ENCODE data around the gene UGCG. TPM values are rescaled to one million over a fixed set of nuclear protein-coding genes. Genes with fewer than 3 reads are reported as not detected.

Gene UGCG
- total and polyA plus RNA-seq, 2 of the 4 experiments (the other 2 are of a cell fraction), result 84.2 to 104 TPM

GRCh38 chr9:111878946-111879345 is 17.7 kb upstream of the UGCG start:
- H4K8ac ChIP-seq (ENCODE audit: low read depth in 2 of 2, low read length in 2 of 2), result no peak overlapping the region
- ChIA-PET CTCF (no interaction called here), POLR2A (ENCODE audit: unreplicated experiment) (no interaction called here)
- no peak overlapping the region for H3K9ac ChIP-seq (ENCODE audit: low read depth, low read length)
- H2BK20ac ChIP-seq (ENCODE audit: low read depth, low read length), result no peak overlapping the region
- no peak overlapping the region for H2BK15ac ChIP-seq (ENCODE audit: low read depth, low read length)
- H2AK5ac ChIP-seq (ENCODE audit: low read depth, low read length), result no peak overlapping the region
- H2BK5ac ChIP-seq (ENCODE audit: low read depth, low read length, poor library complexity, severe bottlenecking), result no peak overlapping the region
- no peak overlapping the region for H3K56ac ChIP-seq (ENCODE audit: extremely low read depth, insufficient read depth, low read length)
- no peak overlapping the region for H3K27ac ChIP-seq (ENCODE audit: insufficient read depth, low read length)
- H3K9me3 ChIP-seq (ENCODE audit: control insufficient read depth, insufficient read depth, low read length), result no peaks in the 10 kb centered on the region
- H3K23ac ChIP-seq (ENCODE audit: low read depth, low read length), result no peak overlapping the region
- no peaks in the 10 kb centered on the region for H3K27me3 ChIP-seq (ENCODE audit: control insufficient read depth, insufficient read depth, low read length)
- dilution Hi-C loops (cut with HindIII; ENCODE audit: low sequenced_read_pairs, unreplicated experiment), result no loop called here
- H3K14ac ChIP-seq (replicated peaks; ENCODE audit: low read depth, low read length), result no peak overlapping the region
- H4K20me1 ChIP-seq (ENCODE audit: insufficient read depth, low read length), result no peaks in the 10 kb centered on the region
- H2BK120ac ChIP-seq (ENCODE audit: low read depth, low read length), result no peak overlapping the region
- no peak overlapping the region for H3K4me3 ChIP-seq (ENCODE audit: insufficient read depth, low read depth, low read length)
- no peak overlapping the region for H4K5ac ChIP-seq (ENCODE audit: low read depth, low read length)
- H2AFZ ChIP-seq (replicated peaks; ENCODE audit: low read length, poor library complexity), result no peak overlapping the region
- ATAC-seq (ENCODE audit: low read depth) (no peak), DNase-seq (no peak)
- TF ChIP-seq RCOR1 (IDR thresholded peaks at IDR 0.05; ENCODE audit: insufficient replicate concordance, low read length) (no peak), MXI1 (IDR thresholded peaks at IDR 0.05; ENCODE audit: borderline replicate concordance, low read depth, low read length) (no peak), POLR2A (IDR thresholded peaks at IDR 0.05; ENCODE audit: low read depth, low read length) (no peak), RAD21 (IDR thresholded peaks at IDR 0.05; ENCODE audit: low read length) (no peak), BHLHE40 (IDR thresholded peaks at IDR 0.05; ENCODE audit: low read depth, low read length) (no peak), RFX5 (IDR thresholded peaks at IDR 0.05; ENCODE audit: low read depth, low read length) (no peak), MAFK (IDR thresholded peaks at IDR 0.05; ENCODE audit: low read depth, low read length) (no peak), CTCF (conservative IDR thresholded peaks at IDR 0.05; ENCODE audit: low read depth, low read length) (no peak), USF2 (IDR thresholded peaks at IDR 0.05; ENCODE audit: low read depth, low read length) (no peak)
- TF ChIP-seq, protein P1, sequence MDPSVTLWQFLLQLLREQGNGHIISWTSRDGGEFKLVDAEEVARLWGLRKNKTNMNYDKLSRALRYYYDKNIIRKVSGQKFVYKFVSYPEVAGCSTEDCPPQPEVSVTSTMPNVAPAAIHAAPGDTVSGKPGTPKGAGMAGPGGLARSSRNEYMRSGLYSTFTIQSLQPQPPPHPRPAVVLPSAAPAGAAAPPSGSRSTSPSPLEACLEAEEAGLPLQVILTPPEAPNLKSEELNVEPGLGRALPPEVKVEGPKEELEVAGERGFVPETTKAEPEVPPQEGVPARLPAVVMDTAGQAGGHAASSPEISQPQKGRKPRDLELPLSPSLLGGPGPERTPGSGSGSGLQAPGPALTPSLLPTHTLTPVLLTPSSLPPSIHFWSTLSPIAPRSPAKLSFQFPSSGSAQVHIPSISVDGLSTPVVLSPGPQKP (IDR thresholded peaks at IDR 0.05; ENCODE audit: borderline replicate concordance, low read depth, low read length), result no peak
- H3K9me1 ChIP-seq (ENCODE audit: insufficient read depth, low read length), result no peaks in the 10 kb centered on the region
- H2AK9ac ChIP-seq (replicated peaks; ENCODE audit: low read depth, low read length, poor library complexity), result no peak overlapping the region
- no peaks in the 10 kb centered on the region for H3K4me1 ChIP-seq (ENCODE audit: control insufficient read depth, insufficient read depth, low read length)
- no peaks in the 10 kb centered on the region for H3K79me1 ChIP-seq (ENCODE audit: low read depth in 1 of 2, low read length in 2 of 2)
- intact Hi-C loops (cut with micrococcal nuclease), result no loop called here
- in situ Hi-C loops (cut with MboI; ENCODE audit: low sequenced_read_pairs), result no loop called here
- no peak overlapping the region for H3K4me2 ChIP-seq (ENCODE audit: low read depth, low read length)
- no peaks in the 10 kb centered on the region for H3K36me3 ChIP-seq (ENCODE audit: control insufficient read depth, insufficient read depth, low read length)
- WGBS, 2 experiments (ENCODE audit: extremely low coverage in 2 of 2, insufficient read length in 1 of 2), result no CpG with 5 or more reads among the region's 3 CpGs
- no peak overlapping the region for H3K18ac ChIP-seq (ENCODE audit: low read depth, low read length)
- no peak overlapping the region for H3K4ac ChIP-seq (ENCODE audit: low read depth, low read length)
- no peak overlapping the region for H4K91ac ChIP-seq (ENCODE audit: insufficient read depth, low read depth, low read length)
- BruUV-seq (replicated peaks), result no TSS peak
